K562 (cell line): ENCODE results near the gene MBNL1. TPM values are rescaled to one million over a fixed set of nuclear protein-coding genes. Genes with fewer than 3 reads are reported as not detected.

ENCODE experiments used
- ATAC-seq: fragments of 200-7000 bp; cut with Tn5 transposase; 3 replicates; pipeline ENCODE4 v1.9.1; 2020; ENCODE audit warnings: moderate library complexity
- BruUV-seq: library from RNA; stranded (reverse); fragments of 400-500 nt; replicated peaks from 2 replicates; lab custom pipeline; 2021; lab: Mats Ljungman, UMichigan
- CTCF ChIA-PET: fragments of 300-600 bp; formaldehyde crosslinking; extraction: SDS; loops from one replicate; lab custom pipeline; 2021; ENCODE audit warnings: low intra/inter-chr PET ratio; lab: Yijun Ruan, JAX
- POLR2A ChIA-PET: fragments of 300-600, 350-650 bp; sonication (Branson Sonifier 250); formaldehyde crosslinking; extraction: SDS; loops from one replicate; lab custom pipeline; 2021; ENCODE audit warnings: antibody characterized with exemption, inconsistent platforms; lab: Yijun Ruan, JAX
- DNase-seq, 4 experiments: peaks; one replicate each; pipeline versions ENCODE4 v3.0.0 to v3.0.0-alpha.2; 2011 to 2018; ENCODE audit warnings: low spot score in 3 of 4, mixed read lengths in 3 of 4; ENCODE audit errors: extremely low read depth in 1 of 4
- FAIRE-seq: peaks from 2 replicates; lab custom pipeline; 2011; peaks lifted over from hg19 to GRCh38; lab: Jason Lieb, UNC
- H2AFZ ChIP-seq: 2 replicates; pipeline ENCODE4 v1.6.0; 2011; ENCODE audit warnings: low read depth, low read length, control low read depth, inconsistent platforms
- H3K27ac ChIP-seq: fragments of 200-600 bp; 3 replicates; pipeline ENCODE4 v1.8.0; 2011; ENCODE audit warnings: low read depth, mild to moderate bottlenecking, control low read depth, inconsistent platforms, low read length, moderate library complexity, mixed read lengths; ENCODE audit errors: extremely low read depth
- H3K27me3 ChIP-seq, 2 experiments: fragments of 300-600 bp in 1 of 2; 2 replicates in 1 of 2; 3 replicates in 1 of 2; pipeline versions ENCODE4 v1.6.0 to v1.8.0; 2011; ENCODE audit warnings: inconsistent platforms in 2 of 2, low read length in 2 of 2, mild to moderate bottlenecking in 1 of 2, mixed read lengths in 1 of 2, moderate library complexity in 1 of 2; ENCODE audit not compliant: control insufficient read depth in 2 of 2, insufficient read depth in 2 of 2
- H3K36me3 ChIP-seq: fragments of 300-600 bp; 3 replicates; pipeline ENCODE4 v1.8.0; 2011; ENCODE audit warnings: mild to moderate bottlenecking, low read length, inconsistent platforms; ENCODE audit not compliant: control insufficient read depth, insufficient read depth
- H3K4me1 ChIP-seq, 2 experiments: fragments of 200-600 bp in 1 of 2; replicated peaks in 1 of 2; 2 replicates in 1 of 2; 3 replicates in 1 of 2; pipeline versions ENCODE4 v1.5.1 to v1.8.0; 2011; ENCODE audit warnings: inconsistent platforms in 2 of 2, low read length in 2 of 2, mild to moderate bottlenecking in 1 of 2, mixed read lengths in 1 of 2, moderate library complexity in 1 of 2; ENCODE audit not compliant: control insufficient read depth in 2 of 2, insufficient read depth in 2 of 2
- H3K4me2 ChIP-seq: 2 replicates; pipeline ENCODE4 v1.6.1; 2011; ENCODE audit warnings: low read length, control low read depth, inconsistent platforms, mixed read lengths; ENCODE audit not compliant: insufficient read depth
- H3K4me3 ChIP-seq: fragments of 200-600 bp; sonication (generic), shearing (Covaris generic); 2 replicates; pipeline ENCODE4 v1.5.1; 2016; ENCODE audit warnings: control low read depth, inconsistent platforms
- H3K79me2 ChIP-seq: fragments of 200-600 bp; 3 replicates; pipeline ENCODE4 v1.8.0; 2011; ENCODE audit warnings: low read length, inconsistent platforms; ENCODE audit not compliant: control insufficient read depth, insufficient read depth
- H3K9ac ChIP-seq, 2 experiments: 2 replicates each; pipeline versions ENCODE4 v1.6.0 to v1.6.1; 2011; ENCODE audit warnings: low read depth in 2 of 2, low read length in 2 of 2, control low read depth in 1 of 2, inconsistent platforms in 1 of 2, mild to moderate bottlenecking in 1 of 2, mixed read lengths in 1 of 2; ENCODE audit not compliant: insufficient read depth in 1 of 2
- H3K9me1 ChIP-seq: one replicate; pipeline ENCODE4 v1.6.0; 2011; ENCODE audit warnings: inconsistent platforms, mild to moderate bottlenecking, low read length, moderate library complexity; ENCODE audit not compliant: control insufficient read depth, insufficient read depth
- H3K9me3 ChIP-seq: replicated peaks from 2 replicates; pipeline ENCODE4 v1.5.1; 2011; ENCODE audit warnings: low read depth, low read length, inconsistent platforms; ENCODE audit not compliant: control insufficient read depth, insufficient read depth
- H4K20me1 ChIP-seq: replicated peaks from 2 replicates; pipeline ENCODE4 v1.6.1; 2011; ENCODE audit warnings: low read length, inconsistent platforms, mixed read lengths; ENCODE audit not compliant: control insufficient read depth, insufficient read depth
- CTCF ChIP-seq, 3 experiments: IDR thresholded peaks in 2 of 3; conservative IDR thresholded peaks in 1 of 3; 2 replicates each; pipeline ENCODE4 v1.5.1; 2011 to 2012; ENCODE audit warnings: low read length in 3 of 3, mild to moderate bottlenecking in 3 of 3, control low read depth in 2 of 3, improper control_type of control experiment in 1 of 3, inconsistent platforms in 1 of 3, low read depth in 1 of 3, mixed read lengths in 1 of 3, moderate library complexity in 1 of 3; ENCODE audit not compliant: insufficient read depth in 2 of 3
- DEAF1 ChIP-seq: fragments of 450-650 bp; formaldehyde crosslinking; IDR thresholded peaks from 2 replicates; pipeline ENCODE4 v1.4.0; 2020; ENCODE audit warnings: mild to moderate bottlenecking, moderate library complexity
- NR3C1 ChIP-seq: sonication (generic); formaldehyde crosslinking; IDR thresholded peaks from 2 replicates; pipeline ENCODE4 v1.8.1; 2022; ENCODE audit warnings: missing genetic modification reagents
- RAD21 ChIP-seq, 2 experiments: fragments of 250-450 bp in 1 of 2; fragments of 450-650 bp in 1 of 2; sonication (Bioruptor Pico) in 1 of 2; formaldehyde crosslinking in 1 of 2; IDR thresholded peaks in 1 of 2; conservative IDR thresholded peaks in 1 of 2; 2 replicates each; pipeline versions ENCODE4 v1.4.0 to v1.8.0; 2020 to 2022; ENCODE audit warnings: mild to moderate bottlenecking in 2 of 2, moderate library complexity in 1 of 2
- REST ChIP-seq, 2 experiments: fragments of 450-650 bp; formaldehyde crosslinking in 1 of 2; IDR thresholded peaks; 2 replicates each; pipeline versions ENCODE4 v1.4.0 to v1.6.1; 2014 to 2020; ENCODE audit warnings: mild to moderate bottlenecking in 2 of 2, borderline replicate concordance in 1 of 2, low read depth in 1 of 2
- SMC3 ChIP-seq: conservative IDR thresholded peaks from 2 replicates; pipeline ENCODE4 v1.6.1; 2011; ENCODE audit warnings: low read depth, low read length, improper control_type of control experiment; ENCODE audit not compliant: insufficient read depth
- TAL1 ChIP-seq: fragments of 450-650 bp; IDR thresholded peaks from 2 replicates; pipeline ENCODE4 v1.6.1; 2016; ENCODE audit warnings: mild to moderate bottlenecking
- WGBS: fragments of 100-300 bp; shearing (Covaris generic); methylation state at CpG from one replicate; pipeline ENCODE4 v1.1.6; 2016; ENCODE audit warnings: low coverage, mixed read lengths; ENCODE audit not compliant: insufficient coverage; ENCODE audit errors: missing lambda C conversion rate; 5-methylcytosine and 5-hydroxymethylcytosine counted together
- in situ Hi-C: fragments of 300-500 bp; cut with MboI; formaldehyde crosslinking; loops from 4 replicates; pipeline ENCODE4 v1.15.0; 2018; ENCODE audit warnings: inconsistent platforms, mixed read lengths
- intact Hi-C: fragments of 100-400 bp; cut with micrococcal nuclease; formaldehyde crosslinking; loops from 2 replicates; pipeline ENCODE4 v1.14.2; 2022
- polyA plus RNA-seq, 8 experiments: library from polyadenylated mRNA; depleted of rRNA in 4 of 8; stranded (reverse) in 5 of 8; unstranded in 3 of 8; fragments of >200 nt; fragmentation: Nextera tagmentation in 2 of 8; fragmentation: Illumina TruSeq in 1 of 8; extraction: Ambion mirVana in 2 of 8; extraction: Trizol in 1 of 8; gene quantifications; 2 replicates each; pipeline versions ENCODE4 v1.2.1 to v1.2.3, GENCODE V29; 2011 to 2014; ENCODE audit warnings: inconsistent platforms in 1 of 8, missing spikeins in 1 of 8
- total RNA-seq, 7 experiments: library from RNA; depleted of rRNA in 6 of 7; stranded (reverse); fragments of >200 nt in 6 of 7; fragmentation: Illumina TruSeq in 2 of 7; extraction: Trizol in 2 of 7; gene quantifications; 2 replicates each; pipeline versions ENCODE4 v1.2.1 to v1.2.3, GENCODE V29; 2011 to 2021; ENCODE audit warnings: low replicate concordance in 1 of 7

Gene MBNL1
- total and polyA plus RNA-seq, 9 of the 15 experiments (the other 6 are each of a cell fraction or from before 2014, with no cell fraction given) = 70.3 to 243 (median 220) TPM

GRCh38 chr3:152508705-152509104 is 240.0 kb downstream of the MBNL1 start:
- Histone ChIP-seq H3K27ac (no peak overlapping the region), H3K27me3 (no peaks in the 10 kb centered on the region), H4K20me1 (no peaks in the 10 kb centered on the region), H3K9me1 (no peaks in the 10 kb centered on the region), H2AFZ (peak overlapping the region; percentile 36; the same call in 1 of the 2 replicates), H3K4me2 (no peak overlapping the region), H3K36me3 (no peaks in the 10 kb centered on the region), H3K9me3 (no peaks in the 10 kb centered on the region), H3K4me3 (no peak overlapping the region), H3K79me2 (no peaks in the 10 kb centered on the region), H3K9ac (no peak overlapping the region), H3K4me1 (no peaks in the 10 kb centered on the region)
- in situ Hi-C loops (loop anchor here (25.0 kb wide), 1 partner anchor 1079 kb away; no protein-coding TSS in a partner anchor), intact Hi-C loops (loop anchor here (1.0 to 10.0 kb wide), 4 partner anchors 66 to 453 kb away; no protein-coding TSS in a partner anchor)
- DNase-seq (peak; percentile 29 to 44 (median 40)), FAIRE-seq (peak; percentile 66), ATAC-seq (peak; percentile 67; the same call in 2 of the 3 replicates)
- ChIA-PET CTCF (interaction anchor here (1.0 kb wide), 1 partner anchor 452 kb away, joined by 6 read pairs; no protein-coding TSS in a partner anchor), POLR2A (interaction anchor here (1.0 to 1.3 kb wide), 2 partner anchors 11 to 325 kb away, joined by 3 read pairs; no protein-coding TSS in a partner anchor)
- BruUV-seq = no TSS peak
- TF ChIP-seq RAD21 (CRISPR knock-in tag; conservative IDR thresholded peaks at IDR 0.05 in 1 of 2, IDR thresholded peaks at IDR 0.05 in 1 of 2) = peak; percentile 75 to 85
- peak; percentile 53 for TF ChIP-seq DEAF1 (CRISPR knock-in tag)
- TF ChIP-seq CTCF (IDR thresholded peaks at IDR 0.05 in 2 of 3, conservative IDR thresholded peaks at IDR 0.05 in 1 of 3; ENCODE audit: insufficient read depth in 2 of 3, low read depth in 1 of 3, low read length in 3 of 3) = peak; percentile 28 to 66 (median 36); a peak in 4 of 6 replicates
- no peak for TF ChIP-seq TAL1
- no peak for TF ChIP-seq NR3C1
- TF ChIP-seq SMC3 = peak; percentile 43; the same call in 1 of the 2 replicates
- peak; percentile 73; the same call in 1 of the 2 replicates for TF ChIP-seq REST (IDR thresholded peaks at IDR 0.05; ENCODE audit: borderline replicate concordance)
- no peak for TF ChIP-seq REST (CRISPR knock-in tag; IDR thresholded peaks at IDR 0.05; ENCODE audit: low read depth)
- 6% methylated on average over 1 of the region's 1 CpG for WGBS
